Stimulated activated CD8-positive, alpha-beta memory T cell treated with anti-CD3 and anti-CD28 coated beads, Interleukin-7, amount 100 ng/mL, for 24 hours (primary cell): Measurements from ENCODE around the gene LRRC8A.

Experiments
- DNase-seq: peaks from one replicate; pipeline ENCODE4 v3.0.0-alpha.2; 2020; ENCODE audit warnings: low read depth

LRRC8A gene

DNA sequence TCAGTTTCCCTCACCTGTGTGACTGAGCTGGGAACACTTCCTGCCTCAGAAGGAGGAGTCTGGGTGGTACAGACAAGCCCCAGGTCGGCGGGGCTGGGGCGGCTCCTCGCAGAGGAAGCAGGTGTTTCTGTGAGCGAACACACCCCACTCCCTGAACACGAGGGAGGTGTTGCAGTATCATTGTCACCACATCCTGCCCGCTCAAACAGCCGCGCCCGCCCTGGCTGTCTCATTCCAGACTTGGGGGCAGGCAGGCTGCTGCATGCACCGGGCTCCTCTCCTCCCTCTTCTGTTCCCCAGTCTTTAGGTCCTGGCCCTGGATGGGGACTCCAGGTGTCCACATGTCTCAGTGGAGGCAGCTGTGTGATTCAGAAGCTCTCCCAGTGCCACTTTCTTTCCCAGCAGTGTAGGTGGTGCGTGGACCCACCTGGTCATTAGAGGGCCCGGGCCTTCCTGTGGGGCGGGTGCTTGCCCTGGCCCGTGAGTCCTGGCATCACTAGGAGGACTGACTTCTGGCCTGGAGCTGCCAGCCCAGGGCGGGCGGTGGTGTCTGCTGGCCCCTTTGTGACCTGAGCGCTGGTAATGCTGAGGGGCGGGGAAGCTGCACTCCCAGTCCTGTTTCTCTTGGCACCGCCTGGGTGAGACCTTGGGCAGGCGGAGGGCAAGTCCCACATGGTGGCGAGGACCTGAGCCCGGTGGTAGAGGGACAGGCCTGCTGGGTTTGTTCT lies 20.6 kb downstream of the LRRC8A start:
- DNase-seq: peak; percentile 65

DNA sequence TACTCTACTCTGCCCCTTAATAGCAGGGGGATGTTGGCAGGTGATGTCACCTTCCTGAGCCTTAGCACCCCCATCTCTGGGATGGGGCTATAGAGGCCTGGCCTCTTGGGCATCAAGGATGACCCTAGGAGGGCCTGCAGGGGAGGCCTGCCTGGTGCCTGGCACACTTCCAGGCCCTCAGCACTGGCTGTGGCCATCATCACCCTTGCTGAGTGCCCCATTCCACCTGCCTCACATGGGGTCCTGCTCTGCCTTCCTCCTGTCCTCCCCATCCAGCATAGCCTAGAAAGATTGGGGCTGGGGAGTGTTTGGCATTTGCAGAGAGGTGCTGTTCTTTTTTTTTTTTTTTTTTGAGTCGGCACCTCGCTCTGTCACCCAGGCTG lies 21.1 kb downstream of the LRRC8A start:
- DNase-seq: no peak

DNA sequence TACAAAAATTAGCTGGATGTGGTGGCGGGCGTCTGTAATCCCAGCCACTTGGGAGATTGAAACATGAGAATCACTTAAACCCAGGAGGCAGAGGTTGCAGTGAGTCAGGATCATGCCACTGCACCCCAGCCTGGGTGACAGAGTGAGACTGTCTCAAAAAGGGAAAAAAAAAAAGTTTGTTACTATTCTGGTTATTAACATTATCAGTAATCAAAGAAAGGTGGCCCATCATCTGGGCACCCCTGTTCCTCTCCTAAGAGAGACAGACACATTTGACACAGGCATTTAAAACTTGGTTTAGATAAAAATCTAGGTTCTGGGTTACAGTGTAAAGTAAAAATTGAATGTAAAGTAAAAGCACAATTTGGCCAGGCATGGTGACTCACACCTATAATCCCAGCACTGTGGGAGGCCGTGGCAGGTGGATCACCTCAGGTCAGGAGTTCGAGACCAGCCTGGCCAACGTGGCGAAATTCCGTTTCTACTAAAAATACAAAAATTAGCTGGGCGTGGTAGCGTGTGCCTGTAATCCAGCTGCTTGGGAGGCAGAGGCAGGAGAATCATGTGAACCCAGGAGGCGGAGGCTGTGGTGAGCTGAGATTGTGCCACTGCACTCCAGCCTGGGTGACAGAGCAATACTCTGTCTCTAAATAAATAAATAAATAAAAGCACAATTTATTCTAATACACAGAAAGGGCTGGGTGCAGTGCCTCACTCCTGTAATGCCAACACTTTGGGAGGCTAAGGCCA lies 22.1 kb downstream of the LRRC8A start:
- no peak for DNase-seq

DNA sequence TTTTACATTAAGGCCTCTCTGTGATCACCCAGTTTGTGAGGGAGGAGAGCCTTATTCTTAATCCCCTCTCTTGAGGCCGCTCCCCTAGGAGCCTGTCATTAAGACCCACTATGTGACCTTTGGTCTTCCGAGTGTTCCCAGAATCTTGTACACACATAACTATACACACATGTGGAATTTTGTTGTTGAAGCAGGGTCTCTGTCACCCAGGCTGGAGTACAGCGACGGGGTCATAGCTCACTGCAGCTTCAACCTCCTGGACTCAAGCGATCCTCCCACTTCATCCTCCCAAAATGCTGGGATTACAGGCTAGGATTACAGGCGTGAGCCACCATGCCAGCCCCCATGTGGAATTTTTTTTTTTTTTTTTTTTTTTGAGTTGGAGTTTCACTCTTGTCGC lies 24.0 kb downstream of the LRRC8A start:
- no peak for DNase-seq

DNA sequence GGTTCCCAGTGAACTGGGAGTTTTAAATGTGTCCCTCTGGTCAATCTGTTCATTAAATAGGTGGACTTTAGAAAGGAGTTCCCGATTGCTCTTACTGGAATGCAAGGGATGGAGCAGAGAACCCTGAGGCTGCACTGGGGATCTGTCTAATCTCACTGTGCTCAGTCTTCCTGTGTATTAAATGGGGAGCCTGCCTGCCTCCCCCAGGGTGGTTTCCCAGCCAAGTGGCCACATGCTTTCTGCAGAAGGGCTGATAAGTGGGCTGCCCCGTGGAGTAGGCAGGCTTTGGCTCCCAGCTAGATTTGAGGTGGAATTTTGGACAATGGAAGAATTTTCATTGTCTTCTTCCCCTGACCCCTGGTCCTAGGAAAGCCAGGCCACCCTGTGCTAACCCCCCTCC lies 24.8 kb downstream of the LRRC8A start:
- DNase-seq: no peak

DNA sequence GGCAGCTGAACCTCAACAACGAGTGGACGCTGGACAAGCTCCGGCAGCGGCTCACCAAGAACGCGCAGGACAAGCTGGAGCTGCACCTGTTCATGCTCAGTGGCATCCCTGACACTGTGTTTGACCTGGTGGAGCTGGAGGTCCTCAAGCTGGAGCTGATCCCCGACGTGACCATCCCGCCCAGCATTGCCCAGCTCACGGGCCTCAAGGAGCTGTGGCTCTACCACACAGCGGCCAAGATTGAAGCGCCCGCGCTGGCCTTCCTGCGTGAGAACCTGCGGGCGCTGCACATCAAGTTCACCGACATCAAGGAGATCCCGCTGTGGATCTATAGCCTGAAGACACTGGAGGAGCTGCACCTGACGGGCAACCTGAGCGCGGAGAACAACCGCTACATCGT lies 26.4 kb downstream of the LRRC8A start:
- no peak for DNase-seq

DNA sequence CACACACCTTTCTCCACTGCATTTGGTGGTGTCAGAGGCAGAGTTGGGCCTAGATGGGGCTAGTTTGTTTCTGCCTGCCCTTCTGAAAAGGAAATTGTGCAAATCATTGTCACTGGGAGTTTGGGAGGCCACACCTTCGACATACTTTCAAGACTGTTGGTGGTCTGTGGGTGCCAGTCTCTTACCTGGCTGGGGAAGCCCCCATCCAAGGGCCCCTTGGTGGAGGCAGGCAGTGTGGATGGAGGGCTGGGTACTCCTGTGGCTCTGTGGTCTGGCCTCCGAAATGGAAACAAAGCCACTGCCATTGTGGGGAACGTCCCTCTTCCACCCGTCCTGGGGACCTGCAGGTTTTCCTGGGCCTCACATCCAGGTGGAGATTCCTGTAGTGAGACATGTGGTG lies 27.9 kb downstream of the LRRC8A start:
- no peak for DNase-seq

DNA sequence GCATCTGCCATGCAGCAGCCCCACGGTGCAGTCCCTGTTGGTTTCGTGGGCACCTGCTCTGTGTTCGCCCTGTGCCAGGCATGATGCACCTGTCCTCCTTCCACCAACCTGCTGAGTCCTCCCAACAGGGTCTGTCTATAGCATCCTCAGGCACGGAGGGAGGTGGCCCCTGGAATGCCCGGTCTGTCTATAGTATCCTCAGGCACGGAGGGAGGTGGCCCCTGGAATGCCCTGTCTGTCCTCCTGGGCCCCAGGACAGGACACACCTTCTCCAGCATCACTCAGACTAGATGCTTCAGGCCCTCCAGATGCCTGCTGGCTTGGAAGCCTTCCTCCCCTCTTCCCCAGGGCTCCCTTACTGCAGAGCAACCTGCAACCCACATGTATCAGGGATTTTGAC lies 29.0 kb downstream of the LRRC8A start:
- no peak for DNase-seq

DNA sequence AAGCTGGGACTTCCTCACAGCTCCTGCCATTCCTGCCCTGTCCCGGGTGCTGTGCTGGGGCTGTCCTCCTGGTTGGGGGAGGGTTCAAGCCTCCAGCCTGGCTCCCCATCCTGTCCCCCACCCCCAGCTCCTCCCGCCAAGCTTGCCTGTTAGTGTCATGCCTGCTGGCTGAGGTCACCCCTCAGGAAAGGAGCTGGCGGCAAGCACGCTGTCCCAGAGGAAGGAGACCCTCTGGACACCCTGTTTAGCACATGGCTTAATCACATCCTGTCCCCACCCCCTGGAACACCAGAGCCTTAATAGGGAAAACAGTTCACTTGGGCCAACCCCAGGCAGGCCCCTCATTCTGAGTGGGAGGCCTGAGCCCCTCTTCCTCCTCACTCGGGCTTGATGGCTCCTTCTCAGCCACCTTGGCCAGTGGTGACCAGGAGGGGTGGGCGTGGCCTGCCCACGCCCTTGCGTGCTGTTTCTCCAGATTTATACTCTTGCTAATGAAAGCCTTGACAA lies 29.6 kb downstream of the LRRC8A start:
- DNase-seq: no peak

DNA sequence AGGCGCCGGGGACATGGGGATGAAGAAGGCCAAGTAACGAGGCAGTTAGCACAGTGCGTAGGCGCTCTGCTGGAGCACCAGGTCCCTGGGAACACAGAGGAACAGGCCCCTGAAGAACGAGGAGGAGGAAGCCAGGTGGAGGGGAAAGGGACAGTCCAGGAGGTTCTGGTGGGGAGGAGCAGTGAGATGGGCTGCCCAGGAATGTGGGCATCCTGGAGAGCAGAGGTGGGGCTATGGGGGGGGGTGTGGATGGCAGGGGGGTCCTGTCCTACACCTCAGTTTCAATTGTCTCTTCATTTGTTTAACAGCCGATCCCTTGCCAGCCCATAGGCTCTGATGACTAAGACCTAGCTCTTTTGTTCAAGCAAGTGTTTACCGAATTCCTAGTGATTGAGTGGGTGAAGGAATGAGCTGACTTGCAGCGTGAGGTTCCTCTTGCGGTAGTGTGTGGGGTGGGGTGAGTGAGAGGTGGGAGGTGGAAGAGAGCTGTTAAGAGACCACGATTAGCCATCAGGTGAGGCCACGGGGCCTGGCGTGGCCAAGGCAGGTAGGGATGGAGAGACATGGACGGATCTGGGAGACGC lies 30.4 kb downstream of the LRRC8A start:
- DNase-seq: no peak

DNA sequence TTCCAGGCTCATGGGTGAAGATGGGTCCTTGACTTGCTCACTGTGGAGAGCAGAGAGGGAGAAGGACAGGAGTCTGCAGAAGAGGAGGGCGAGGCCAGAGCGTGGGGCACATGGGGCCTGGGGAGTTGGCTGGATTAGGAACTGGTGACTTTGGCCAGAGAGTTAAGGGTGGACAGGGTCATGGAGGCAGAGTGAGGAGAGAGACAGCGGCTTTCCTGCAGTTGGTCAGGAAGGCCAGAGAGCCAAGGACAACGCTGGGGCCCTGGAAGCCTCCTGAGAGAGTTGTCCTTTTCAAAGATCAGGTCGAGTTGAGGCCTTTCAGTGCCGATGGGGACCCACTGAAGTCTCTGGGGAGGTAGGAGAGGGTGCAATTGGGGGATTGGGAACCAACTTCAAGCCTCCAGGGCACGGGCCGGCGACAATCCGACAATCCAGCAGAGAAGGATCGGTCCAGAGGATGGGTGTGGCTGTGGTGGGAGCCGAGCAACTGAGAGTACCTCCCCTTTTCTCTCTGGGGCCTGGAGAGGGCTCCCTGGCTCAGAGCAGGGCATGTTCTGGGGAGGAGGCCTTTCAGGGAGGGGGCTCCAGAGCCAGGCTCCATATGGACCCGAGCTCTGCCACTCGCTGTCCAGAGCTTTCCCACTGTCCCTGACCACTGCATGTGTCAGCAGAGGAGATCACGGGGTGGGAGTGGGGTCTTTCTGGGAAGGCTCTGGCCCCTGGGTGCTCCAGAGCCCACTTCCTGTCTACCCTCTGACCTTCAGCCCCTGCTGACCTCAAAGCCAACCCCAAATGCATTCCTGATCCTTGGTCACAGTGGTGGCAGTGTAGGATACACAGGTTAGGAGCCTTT lies 31.3 kb downstream of the LRRC8A start:
- no peak for DNase-seq

DNA sequence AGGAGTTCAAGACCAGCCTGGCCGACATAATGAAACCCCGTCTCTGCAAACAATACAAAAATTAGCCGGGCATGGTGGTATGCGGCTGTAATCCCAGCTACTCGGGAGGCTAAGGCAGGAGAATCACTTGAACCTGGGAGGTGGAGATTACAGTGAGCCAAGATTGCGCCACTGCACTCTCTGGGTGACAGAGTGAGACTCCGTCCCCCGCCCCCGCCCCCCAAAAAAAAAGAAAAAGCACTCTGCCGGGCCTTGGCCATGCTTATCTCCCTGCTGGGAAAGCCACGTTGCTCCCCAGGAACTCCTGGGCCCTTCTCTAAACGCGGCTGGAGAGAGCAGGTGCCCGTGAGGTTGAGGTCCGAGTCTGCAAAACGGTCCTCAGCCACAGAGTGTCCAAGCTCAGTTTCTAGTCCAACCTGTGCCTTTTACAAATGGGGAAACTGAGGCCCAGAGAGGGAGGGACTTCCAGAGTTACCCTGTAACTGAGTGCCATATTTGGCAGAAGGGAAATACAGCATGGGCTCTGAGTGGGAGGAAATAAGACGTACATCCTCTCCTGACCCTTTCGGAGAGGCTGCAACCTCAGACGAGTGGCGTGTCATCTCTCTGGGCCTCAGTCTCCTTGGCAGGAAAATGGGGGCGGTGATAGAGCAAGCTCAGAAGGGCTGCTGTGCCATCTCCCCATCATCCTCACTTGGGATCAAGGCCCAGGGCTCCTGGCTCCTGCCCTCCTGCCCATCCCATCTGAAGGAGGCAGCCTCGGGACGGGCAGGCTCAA lies 32.3 kb downstream of the LRRC8A start:
- no peak for DNase-seq

DNA sequence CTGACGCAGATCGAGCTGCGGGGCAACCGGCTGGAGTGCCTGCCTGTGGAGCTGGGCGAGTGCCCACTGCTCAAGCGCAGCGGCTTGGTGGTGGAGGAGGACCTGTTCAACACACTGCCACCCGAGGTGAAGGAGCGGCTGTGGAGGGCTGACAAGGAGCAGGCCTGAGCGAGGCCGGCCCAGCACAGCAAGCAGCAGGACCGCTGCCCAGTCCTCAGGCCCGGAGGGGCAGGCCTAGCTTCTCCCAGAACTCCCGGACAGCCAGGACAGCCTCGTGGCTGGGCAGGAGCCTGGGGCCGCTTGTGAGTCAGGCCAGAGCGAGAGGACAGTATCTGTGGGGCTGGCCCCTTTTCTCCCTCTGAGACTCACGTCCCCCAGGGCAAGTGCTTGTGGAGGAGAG lies 34.3 kb downstream of the LRRC8A start:
- no peak for DNase-seq

DNA sequence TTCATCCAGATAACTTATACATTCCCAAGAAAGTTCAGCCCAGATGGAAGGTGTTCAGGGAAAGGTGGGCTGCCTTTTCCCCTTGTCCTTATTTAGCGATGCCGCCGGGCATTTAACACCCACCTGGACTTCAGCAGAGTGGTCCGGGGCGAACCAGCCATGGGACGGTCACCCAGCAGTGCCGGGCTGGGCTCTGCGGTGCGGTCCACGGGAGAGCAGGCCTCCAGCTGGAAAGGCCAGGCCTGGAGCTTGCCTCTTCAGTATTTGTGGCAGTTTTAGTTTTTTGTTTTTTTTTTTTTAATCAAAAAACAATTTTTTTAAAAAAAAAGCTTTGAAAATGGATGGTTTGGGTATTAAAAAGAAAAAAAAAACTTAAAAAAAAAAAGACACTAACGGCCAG lies 34.8 kb downstream of the LRRC8A start:
- DNase-seq: no peak

DNA sequence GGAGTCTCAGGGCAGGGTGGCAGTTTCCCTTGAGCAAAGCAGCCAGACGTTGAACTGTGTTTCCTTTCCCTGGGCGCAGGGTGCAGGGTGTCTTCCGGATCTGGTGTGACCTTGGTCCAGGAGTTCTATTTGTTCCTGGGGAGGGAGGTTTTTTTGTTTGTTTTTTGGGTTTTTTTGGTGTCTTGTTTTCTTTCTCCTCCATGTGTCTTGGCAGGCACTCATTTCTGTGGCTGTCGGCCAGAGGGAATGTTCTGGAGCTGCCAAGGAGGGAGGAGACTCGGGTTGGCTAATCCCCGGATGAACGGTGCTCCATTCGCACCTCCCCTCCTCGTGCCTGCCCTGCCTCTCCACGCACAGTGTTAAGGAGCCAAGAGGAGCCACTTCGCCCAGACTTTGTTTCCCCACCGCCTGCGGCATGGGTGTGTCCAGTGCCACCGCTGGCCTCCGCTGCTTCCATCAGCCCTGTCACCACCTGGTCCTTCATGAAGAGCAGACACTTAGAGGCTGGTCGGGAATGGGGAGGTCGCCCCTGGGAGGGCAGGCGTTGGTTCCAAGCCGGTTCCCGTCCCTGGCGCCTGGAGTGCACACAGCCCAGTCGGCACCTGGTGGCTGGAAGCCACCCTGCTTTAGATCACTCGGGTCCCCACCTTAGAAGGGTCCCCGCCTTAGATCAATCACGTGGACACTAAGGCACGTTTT lies 35.4 kb downstream of the LRRC8A start:
- DNase-seq: no peak

DNA sequence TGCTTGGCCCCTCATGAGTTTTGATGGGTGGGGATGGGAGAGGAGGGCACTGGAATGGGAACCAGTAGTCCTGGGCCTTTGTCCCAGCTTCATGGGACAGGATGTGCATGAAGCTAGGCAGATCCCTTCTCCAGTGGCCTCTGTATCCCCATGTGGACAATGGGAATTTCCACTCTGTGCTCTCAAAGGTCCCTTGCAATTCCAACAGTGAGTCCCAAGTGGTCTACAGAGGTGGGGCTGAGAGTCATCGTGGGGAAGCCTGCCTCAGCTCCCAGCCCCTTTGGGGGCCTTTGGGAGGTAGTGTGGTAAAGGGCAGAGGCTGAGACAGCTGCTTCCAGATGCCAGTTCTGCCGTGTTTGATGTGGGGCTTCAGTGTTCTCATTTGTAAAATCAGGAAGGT lies 37.0 kb downstream of the LRRC8A start:
- DNase-seq: no peak

DNA sequence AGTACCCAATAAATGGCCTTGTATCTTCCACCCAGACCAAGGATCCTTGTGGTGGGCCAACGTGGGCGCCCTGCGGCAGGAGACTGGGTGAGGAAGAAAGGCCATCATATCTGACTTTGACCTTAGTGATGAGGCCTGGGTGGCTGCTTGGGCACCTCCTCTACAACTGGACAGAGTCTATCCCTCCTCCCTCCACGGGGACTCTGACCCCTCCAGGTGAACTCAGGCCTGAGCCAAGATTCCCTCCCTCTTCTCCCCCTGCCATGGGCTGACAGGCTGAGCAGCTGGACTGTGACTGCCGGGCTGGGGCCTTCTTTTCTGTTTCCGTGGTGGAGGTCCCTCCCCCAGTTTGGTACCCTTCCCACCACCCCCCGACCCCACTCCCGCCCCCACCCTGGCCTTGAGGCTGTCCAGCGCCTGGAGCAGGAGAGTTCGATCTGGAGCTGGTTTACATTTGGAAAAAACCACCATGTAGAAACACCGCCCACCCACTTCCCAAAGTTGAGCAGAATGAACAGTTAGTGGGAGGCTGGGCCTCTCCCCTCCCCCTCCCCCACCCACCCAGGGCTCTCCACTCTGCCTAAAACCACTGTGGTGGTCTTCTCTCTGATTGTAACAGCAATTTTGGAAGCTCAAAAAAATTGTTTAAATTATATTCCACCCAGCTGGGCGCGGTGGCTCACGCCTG lies 37.6 kb downstream of the LRRC8A start:
- DNase-seq: no peak

DNA sequence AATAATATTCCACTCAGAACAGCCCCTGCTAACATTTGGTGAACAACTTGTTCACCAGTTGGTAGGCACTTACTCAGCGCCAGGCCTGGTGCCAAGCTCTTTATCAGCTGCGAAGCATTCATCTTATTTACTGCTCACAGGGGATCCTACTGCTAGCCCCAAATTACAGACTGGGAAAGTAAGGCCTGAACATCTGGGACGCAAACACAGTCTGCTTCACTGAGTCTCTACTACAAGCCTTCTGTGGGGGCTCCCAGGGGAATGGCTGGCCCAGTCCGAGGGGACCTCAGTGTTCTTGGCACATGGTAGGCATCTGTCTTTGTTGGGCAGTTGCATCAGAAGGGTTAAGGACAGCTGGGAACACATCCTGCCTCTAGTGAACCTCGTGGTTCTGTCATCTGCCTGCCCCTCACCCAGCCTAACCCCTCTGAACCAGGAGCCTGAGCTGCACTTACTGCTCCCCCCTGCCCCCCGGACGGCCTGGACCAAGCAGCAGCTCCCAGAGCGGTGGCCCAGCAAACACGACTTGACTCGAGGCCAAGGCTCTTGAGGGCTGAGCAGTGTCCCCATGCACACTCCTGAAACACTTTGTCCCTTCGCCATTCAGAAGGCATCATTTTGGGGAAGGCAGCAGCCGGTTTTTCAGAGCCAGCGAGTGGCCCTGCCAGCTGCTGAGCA lies 38.6 kb downstream of the LRRC8A start, which contains the start of gene PHYHD1:
TSS of gene PHYHD1 (plus strand) at position 602 of the 678 bp plus-strand sequence. CDS start 1,342 bp downstream, outside the sequence.
- no peak for DNase-seq
